ENCODE measurements around the gene NAP1L5. TPM values are rescaled to one million over a fixed set of nuclear protein-coding genes. Genes with fewer than 3 reads are reported as not detected.

The NAP1L5 gene
- total RNA-seq, 1 donor from 2014 or later: 4.9 TPM

GRCh38 chr4:88732714-88733368 lies 35.2 kb upstream of the NAP1L5 start:
- H3K27ac Mint-ChIP-seq: no peak overlapping the region
- H3K36me3 Mint-ChIP-seq (ENCODE audit: low read depth): peaks cover 56% of the 10 kb centered on the region
- H3K27me3 Mint-ChIP-seq: no peaks in the 10 kb centered on the region
- no peak overlapping the region for H3K4me3 Mint-ChIP-seq
- intact Hi-C loops (cut with micrococcal nuclease): no loop called here
- no peaks in the 10 kb centered on the region for H3K9me3 Mint-ChIP-seq
- peaks cover 6% of the 10 kb centered on the region for H3K4me1 Mint-ChIP-seq
- peak; percentile 31 for DNase-seq

DNA sequence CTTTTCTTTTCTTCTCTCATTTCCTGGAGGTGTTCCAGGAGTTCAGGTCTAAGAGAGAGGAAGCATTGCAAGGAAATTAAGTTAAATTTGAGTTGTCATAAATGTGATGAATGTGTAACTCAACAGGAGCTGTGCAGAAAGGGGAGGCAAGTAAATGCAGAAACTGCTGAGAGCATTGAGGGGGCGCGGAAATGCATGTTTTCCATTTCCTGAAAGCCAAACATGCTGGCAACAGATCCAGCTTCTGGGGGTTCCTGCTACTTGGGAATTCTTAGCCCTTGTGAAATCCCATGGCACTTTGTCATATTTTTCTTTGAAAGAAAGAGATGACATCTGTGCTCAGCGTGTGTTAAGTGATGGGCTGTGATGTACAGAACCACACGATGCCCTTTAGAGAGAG lies 33.8 kb upstream of the NAP1L5 start:
- no peak for DNase-seq
- intact Hi-C loops (cut with micrococcal nuclease): no loop called here

DNA sequence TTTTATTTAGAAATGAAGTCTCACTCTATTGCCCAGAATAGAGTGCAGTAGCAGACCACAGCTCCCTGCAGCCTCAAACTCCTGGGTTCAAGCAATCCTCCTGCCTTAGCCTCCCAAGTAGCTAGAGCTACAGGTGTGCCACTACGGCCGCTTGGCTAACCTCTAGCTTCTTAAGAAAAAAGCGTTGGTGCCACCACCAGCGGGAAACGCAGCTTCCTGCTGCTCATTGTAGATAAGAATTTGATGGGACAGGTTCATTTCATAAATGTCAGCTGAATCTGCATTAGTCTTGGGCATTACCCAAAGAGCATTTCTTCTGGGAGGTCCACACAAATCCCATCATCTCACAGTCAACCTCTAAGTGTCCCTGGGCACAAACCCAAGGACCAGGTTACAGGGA lies 33.2 kb upstream of the NAP1L5 start:
- Mint-ChIP-seq H3K4me3 (no peak overlapping the region), H3K36me3 (ENCODE audit: low read depth) (peaks cover 52% of the 10 kb centered on the region), H3K9me3 (no peaks in the 10 kb centered on the region), H3K27me3 (no peaks in the 10 kb centered on the region), H3K4me1 (no peaks in the 10 kb centered on the region), H3K27ac (no peak overlapping the region)
- intact Hi-C loops (cut with micrococcal nuclease): no loop called here
- DNase-seq: no peak

More for the DNA sequence above, 33.8 kb upstream of the NAP1L5 start:
- Mint-ChIP-seq H3K4me1 (no peaks in the 10 kb centered on the region), H3K4me3 (no peak overlapping the region), H3K27me3 (no peaks in the 10 kb centered on the region), H3K27ac (no peak overlapping the region), H3K9me3 (no peaks in the 10 kb centered on the region), H3K36me3 (ENCODE audit: low read depth) (peaks cover 54% of the 10 kb centered on the region)

GRCh38 chr4:88729146-88729760 lies 31.6 kb upstream of the NAP1L5 start:
- no peak overlapping the region for H3K4me3 Mint-ChIP-seq
- H3K36me3 Mint-ChIP-seq (ENCODE audit: low read depth): peaks cover 51% of the 10 kb centered on the region
- DNase-seq: no peak
- intact Hi-C loops (cut with micrococcal nuclease): no loop called here
- H3K27ac Mint-ChIP-seq: no peak overlapping the region
- no peaks in the 10 kb centered on the region for H3K27me3 Mint-ChIP-seq
- no peaks in the 10 kb centered on the region for H3K4me1 Mint-ChIP-seq
- H3K9me3 Mint-ChIP-seq: no peaks in the 10 kb centered on the region

GRCh38 chr4:88728146-88728545 lies 30.5 kb upstream of the NAP1L5 start:
- Mint-ChIP-seq H3K4me1 (no peaks in the 10 kb centered on the region), H3K36me3 (ENCODE audit: low read depth) (peaks cover 46% of the 10 kb centered on the region), H3K9me3 (no peaks in the 10 kb centered on the region), H3K27me3 (no peaks in the 10 kb centered on the region), H3K4me3 (no peak overlapping the region), H3K27ac (no peak overlapping the region)
- intact Hi-C loops (cut with micrococcal nuclease): no loop called here
- no peak for DNase-seq

DNA sequence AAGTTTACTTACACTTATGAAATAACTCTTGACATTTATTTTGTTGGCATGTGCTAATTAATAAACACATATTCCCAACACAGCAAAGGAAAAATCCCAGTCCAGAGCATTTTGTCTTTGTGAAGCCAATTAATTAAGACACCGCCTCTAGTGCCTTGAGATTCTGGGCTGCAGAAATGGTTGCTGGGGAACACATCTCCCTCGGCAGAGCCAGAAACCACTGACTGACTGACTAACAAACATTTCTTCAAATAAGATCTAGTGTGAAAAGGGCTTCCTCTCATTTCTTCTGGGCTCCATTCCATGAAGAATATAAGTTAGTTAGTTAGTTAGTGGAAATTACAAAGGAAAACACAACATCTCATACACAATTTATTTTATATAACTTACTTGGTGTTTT lies 28.4 kb upstream of the NAP1L5 start:
- no peak for DNase-seq
- H3K36me3 Mint-ChIP-seq (ENCODE audit: low read depth): peaks cover 41% of the 10 kb centered on the region
- no peaks in the 10 kb centered on the region for H3K4me1 Mint-ChIP-seq
- H3K27me3 Mint-ChIP-seq: no peaks in the 10 kb centered on the region
- no peaks in the 10 kb centered on the region for H3K9me3 Mint-ChIP-seq
- no peak overlapping the region for H3K4me3 Mint-ChIP-seq
- H3K27ac Mint-ChIP-seq: no peak overlapping the region
- intact Hi-C loops (cut with micrococcal nuclease): no loop called here

GRCh38 chr4:88725143-88725542 lies 27.5 kb upstream of the NAP1L5 start:
- no peaks in the 10 kb centered on the region for H3K27me3 Mint-ChIP-seq
- H3K4me3 Mint-ChIP-seq: no peak overlapping the region
- no peaks in the 10 kb centered on the region for H3K9me3 Mint-ChIP-seq
- H3K36me3 Mint-ChIP-seq (ENCODE audit: low read depth): peaks cover 38% of the 10 kb centered on the region
- intact Hi-C loops (cut with micrococcal nuclease): no loop called here
- no peak overlapping the region for H3K27ac Mint-ChIP-seq
- no peak for DNase-seq
- H3K4me1 Mint-ChIP-seq: no peaks in the 10 kb centered on the region

DNA sequence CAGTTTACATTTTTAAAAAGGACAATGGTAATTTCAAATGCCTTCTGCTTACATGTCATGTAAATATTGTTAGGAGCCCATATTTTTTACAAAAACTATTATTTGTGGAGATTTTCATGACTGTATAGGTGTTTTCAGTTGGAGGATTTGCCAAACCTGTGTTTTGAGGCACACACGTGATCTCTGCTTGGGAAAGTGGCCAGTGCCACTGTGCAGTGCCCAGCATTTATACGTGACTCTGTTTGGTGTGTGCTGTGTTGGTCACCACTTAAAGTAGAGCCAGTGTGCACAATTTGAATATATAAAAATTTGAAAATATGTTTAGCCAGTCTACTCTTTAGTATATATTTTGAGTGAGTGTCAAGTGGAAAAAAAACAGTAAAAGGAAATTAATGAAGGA lies 26.8 kb upstream of the NAP1L5 start:
- H3K4me1 Mint-ChIP-seq: no peaks in the 10 kb centered on the region
- intact Hi-C loops (cut with micrococcal nuclease): no loop called here
- H3K9me3 Mint-ChIP-seq: no peaks in the 10 kb centered on the region
- no peak overlapping the region for H3K27ac Mint-ChIP-seq
- no peaks in the 10 kb centered on the region for H3K27me3 Mint-ChIP-seq
- DNase-seq: no peak
- H3K36me3 Mint-ChIP-seq (ENCODE audit: low read depth): peaks cover 36% of the 10 kb centered on the region
- no peak overlapping the region for H3K4me3 Mint-ChIP-seq

GRCh38 chr4:88722828-88723227 lies 25.2 kb upstream of the NAP1L5 start:
- no peaks in the 10 kb centered on the region for H3K9me3 Mint-ChIP-seq
- H3K27me3 Mint-ChIP-seq: no peaks in the 10 kb centered on the region
- no peak for DNase-seq
- intact Hi-C loops (cut with micrococcal nuclease): no loop called here
- H3K36me3 Mint-ChIP-seq (ENCODE audit: low read depth): peaks cover 39% of the 10 kb centered on the region
- H3K4me1 Mint-ChIP-seq: no peaks in the 10 kb centered on the region
- H3K4me3 Mint-ChIP-seq: no peak overlapping the region
- H3K27ac Mint-ChIP-seq: no peak overlapping the region

GRCh38 chr4:88722276-88722780 lies 24.7 kb upstream of the NAP1L5 start:
- Mint-ChIP-seq H3K36me3 (ENCODE audit: low read depth) (peaks cover 42% of the 10 kb centered on the region), H3K27ac (no peak overlapping the region), H3K4me1 (no peaks in the 10 kb centered on the region), H3K27me3 (no peaks in the 10 kb centered on the region), H3K4me3 (no peak overlapping the region), H3K9me3 (peaks cover 4% of the 10 kb centered on the region)
- no peak for DNase-seq
- intact Hi-C loops (cut with micrococcal nuclease): no loop called here

DNA sequence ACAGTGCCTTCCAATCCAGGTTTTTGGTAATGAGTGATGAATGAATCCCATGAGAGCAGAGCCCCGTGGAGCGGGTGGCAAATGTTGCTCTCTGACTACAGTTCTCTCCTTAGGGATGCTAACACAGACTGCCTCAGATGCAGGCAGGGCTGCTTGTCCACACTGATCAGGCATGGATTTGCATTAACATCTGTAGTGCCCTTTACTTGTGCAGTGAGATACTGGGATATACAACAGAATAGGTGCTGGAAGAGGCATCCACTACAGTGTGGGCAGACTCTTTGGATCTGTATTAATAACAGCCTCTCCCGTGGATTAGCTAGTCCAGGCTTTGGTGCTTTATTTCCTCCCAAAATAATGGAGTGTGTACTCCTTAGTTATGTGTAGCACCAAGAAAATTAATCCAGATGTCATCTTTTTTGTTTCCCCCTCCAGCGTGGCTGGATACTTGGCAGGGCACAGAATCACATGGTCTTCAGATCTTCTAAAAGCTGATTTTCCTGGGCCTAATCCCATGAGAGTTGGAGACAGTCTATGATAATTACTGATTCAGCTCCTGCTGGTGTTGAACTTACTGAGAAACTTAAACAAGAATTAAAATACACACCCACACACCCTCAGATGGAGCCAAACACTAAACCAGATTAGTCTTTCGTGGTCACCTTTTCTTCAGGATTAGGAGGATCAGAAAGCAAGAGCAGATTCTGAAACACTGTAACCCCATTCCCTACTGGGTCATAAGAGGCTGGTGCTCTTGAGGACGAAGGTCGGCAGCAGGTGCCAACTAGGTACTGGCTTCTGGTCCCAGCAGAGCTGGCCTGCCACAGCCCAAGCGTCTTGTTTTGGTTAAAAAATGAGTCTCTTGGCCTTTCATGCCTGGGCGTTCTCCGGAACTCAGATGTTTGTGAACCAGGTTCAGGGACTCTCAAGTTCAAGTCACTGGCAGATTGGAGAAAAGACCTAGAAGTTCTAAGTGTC lies 23.1 kb upstream of the NAP1L5 start:
- DNase-seq: no peak
- intact Hi-C loops (cut with micrococcal nuclease): no loop called here
- H3K4me1 Mint-ChIP-seq: no peaks in the 10 kb centered on the region
- no peaks in the 10 kb centered on the region for H3K27me3 Mint-ChIP-seq
- no peak overlapping the region for H3K4me3 Mint-ChIP-seq
- H3K36me3 Mint-ChIP-seq (ENCODE audit: low read depth): peaks cover 50% of the 10 kb centered on the region
- no peak overlapping the region for H3K27ac Mint-ChIP-seq
- H3K9me3 Mint-ChIP-seq: peaks cover 7% of the 10 kb centered on the region

GRCh38 chr4:88719381-88719780 lies 21.8 kb upstream of the NAP1L5 start:
- no peaks in the 10 kb centered on the region for H3K27me3 Mint-ChIP-seq
- no peak overlapping the region for H3K4me3 Mint-ChIP-seq
- DNase-seq: no peak
- H3K36me3 Mint-ChIP-seq (ENCODE audit: low read depth): peaks cover 50% of the 10 kb centered on the region
- H3K27ac Mint-ChIP-seq: no peak overlapping the region
- H3K4me1 Mint-ChIP-seq: no peaks in the 10 kb centered on the region
- H3K9me3 Mint-ChIP-seq: peaks cover 7% of the 10 kb centered on the region
- intact Hi-C loops (cut with micrococcal nuclease): no loop called here

- Mint-ChIP-seq H3K4me1 (no peaks in the 10 kb centered on the region), H3K27ac (no peak overlapping the region), H3K36me3 (ENCODE audit: low read depth) (peaks cover 54% of the 10 kb centered on the region), H3K4me3 (no peak overlapping the region), H3K9me3 (peaks cover 7% of the 10 kb centered on the region), H3K27me3 (no peaks in the 10 kb centered on the region)
- intact Hi-C loops (cut with micrococcal nuclease): no loop called here
- DNase-seq: no peak
Observed at GRCh38 chr4:88718098-88718497, 20.5 kb upstream of the NAP1L5 start.

- Mint-ChIP-seq H3K9me3 (peaks cover 11% of the 10 kb centered on the region), H3K4me1 (no peaks in the 10 kb centered on the region), H3K27ac (no peak overlapping the region), H3K36me3 (ENCODE audit: low read depth) (peaks cover 54% of the 10 kb centered on the region), H3K4me3 (no peak overlapping the region), H3K27me3 (no peaks in the 10 kb centered on the region)
- no peak for DNase-seq
- intact Hi-C loops (cut with micrococcal nuclease): no loop called here
Observed at GRCh38 chr4:88713782-88714181, 16.2 kb upstream of the NAP1L5 start.

Measured in activated CD4-positive, alpha-beta T cell treated with anti-CD3 and anti-CD28 coated beads, Interleukin-2, amount 10 ng/mL, durations not matched to agents 24 days and 14 days (primary cell).